Measurements from ENCODE around the gene TAF6. TPM values are rescaled to one million over a fixed set of nuclear protein-coding genes. Genes with fewer than 3 reads are reported as not detected.

TAF6 gene
- total RNA-seq, 1 experiment from 2014 or later: 87.1 TPM

GRCh38 chr7:100089458-100090196 lies 29.5 kb downstream of the TAF6 start:
- peaks cover 45 to 50% (median 49%) of the 10 kb centered on the region in 3 experiments for H3K36me3 Mint-ChIP-seq (ENCODE audit: insufficient read depth in 1 of 3, low read depth in 3 of 3)
- Histone ChIP-seq H3K79me2 (ENCODE audit: insufficient read depth, low read length) (no peaks in the 10 kb centered on the region), H2BK120ac (ENCODE audit: low read depth, low read length, poor library complexity, severe bottlenecking) (no peak overlapping the region)

More at GRCh38 chr7:100089458-100090196, 29.5 kb downstream of the TAF6 start:
- peak overlapping the region; percentile 19 for H4K8ac ChIP-seq (replicated peaks; ENCODE audit: insufficient read length, low read depth, low read length)
- H3K14ac ChIP-seq (ENCODE audit: insufficient read depth, low read length): no peak overlapping the region
- no peak overlapping the region for H3K18ac ChIP-seq (ENCODE audit: insufficient read length, low read depth, low read length)
- H3K4me3 Mint-ChIP-seq: peak overlapping the region; percentile 96 to 97
- no peaks in the 10 kb centered on the region for H3K79me1 ChIP-seq (ENCODE audit: insufficient read depth, low read depth, low read length, poor library complexity, severe bottlenecking)
- no peak overlapping the region for H3K27ac ChIP-seq (ENCODE audit: insufficient read length, low read depth, low read length)
- no peak overlapping the region for H2BK5ac ChIP-seq (ENCODE audit: insufficient read length, low read length)
- no peaks in the 10 kb centered on the region for H3K4me1 ChIP-seq (ENCODE audit: insufficient read depth, low read length)
- no peaks in the 10 kb centered on the region for H4K20me1 ChIP-seq (ENCODE audit: control insufficient read depth, insufficient read depth, insufficient read length)
- H2AFZ ChIP-seq (ENCODE audit: low read length): no peak overlapping the region
- peak overlapping the region; percentile 93 for H3K9ac ChIP-seq (ENCODE audit: extremely low read depth, insufficient read length, low read length)
- no peak overlapping the region for H2BK15ac ChIP-seq (ENCODE audit: low read depth, low read length)
- H3K27ac Mint-ChIP-seq: peak overlapping the region; percentile 91 to 98 (median 97)
- no peaks in the 10 kb centered on the region for H3K9me3 ChIP-seq (ENCODE audit: control insufficient read depth, low read depth, low read length)
- no peak overlapping the region for H4K91ac ChIP-seq (ENCODE audit: insufficient read length, low read depth, low read length)
- H3K4me1 Mint-ChIP-seq: peaks cover 9% of the 10 kb centered on the region in 2 experiments
- TF ChIP-seq CTCF (conservative IDR thresholded peaks at IDR 0.05): no peak
- WGBS (ENCODE audit: extremely low coverage, insufficient read length, low lambda C conversion rate): no CpG with 5 or more reads among the region's 7 CpGs
- no peaks in the 10 kb centered on the region; a peak in 1 of 5 replicates for H3K9me3 Mint-ChIP-seq
- peak overlapping the region; percentile 90 for H3K4me2 ChIP-seq (ENCODE audit: insufficient read depth, insufficient read length, low read length)
- H2AK5ac ChIP-seq (ENCODE audit: insufficient read length, low read length): no peak overlapping the region
- no peaks in the 10 kb centered on the region for H3K27me3 ChIP-seq (ENCODE audit: insufficient read depth, low read length)
- no peak overlapping the region for H4K5ac ChIP-seq (ENCODE audit: insufficient read length, low read depth, low read length)
- no peak overlapping the region for H3K23ac ChIP-seq (ENCODE audit: insufficient read length, low read depth, low read length)
- H2BK12ac ChIP-seq (ENCODE audit: insufficient read length, low read depth, low read length): no peak overlapping the region
- H2BK20ac ChIP-seq (ENCODE audit: low read depth, low read length, poor library complexity, severe bottlenecking): no peak overlapping the region
- no peak overlapping the region for H3K56ac ChIP-seq (ENCODE audit: insufficient read length, low read depth, low read length)
- no peak overlapping the region for H3T11ph ChIP-seq (ENCODE audit: low read length)
- no peak overlapping the region for H3K4ac ChIP-seq (ENCODE audit: low read depth, low read length)
- peaks cover 4% of the 10 kb centered on the region for H3K23me2 ChIP-seq (ENCODE audit: insufficient read length, low read depth, low read length, poor library complexity, severe bottlenecking)
- no peak for DNase-seq
- H3K27me3 Mint-ChIP-seq (ENCODE audit: low read depth): peaks cover 5% of the 10 kb centered on the region
